ENCODE measurements around the gene HLCS. TPM values are rescaled to one million over a fixed set of nuclear protein-coding genes. Genes with fewer than 3 reads are reported as not detected.
A peak's percentile ranks its signal among the peaks of the same experiment; 100 is the strongest.

HLCS gene
- total RNA-seq, 1 donor from 2014 or later: 15.0 TPM

DNA sequence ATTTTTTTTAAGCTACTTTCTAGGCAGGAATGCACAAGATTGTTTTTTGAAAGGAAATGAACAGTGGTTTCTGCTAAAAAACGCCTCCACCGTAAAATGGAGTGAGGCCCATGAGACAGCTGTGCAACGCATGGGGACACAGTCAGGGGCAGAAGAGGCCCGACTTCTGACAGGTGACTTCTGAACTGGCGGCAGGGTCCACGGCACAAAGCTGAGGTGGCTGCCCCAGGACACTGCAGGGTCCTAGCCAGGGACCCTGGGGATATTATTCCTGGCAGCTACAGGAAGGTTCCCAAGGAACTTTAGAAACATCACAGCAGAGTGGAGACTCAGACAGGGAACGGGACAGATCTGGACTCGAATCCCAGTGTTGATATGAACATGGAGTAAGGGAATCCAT is 192.5 kb downstream of the HLCS start:
- no peak for ATAC-seq
- no peak for DNase-seq (ENCODE audit: low spot score)
- intact Hi-C loops (cut with DNase I): no loop called here

DNA sequence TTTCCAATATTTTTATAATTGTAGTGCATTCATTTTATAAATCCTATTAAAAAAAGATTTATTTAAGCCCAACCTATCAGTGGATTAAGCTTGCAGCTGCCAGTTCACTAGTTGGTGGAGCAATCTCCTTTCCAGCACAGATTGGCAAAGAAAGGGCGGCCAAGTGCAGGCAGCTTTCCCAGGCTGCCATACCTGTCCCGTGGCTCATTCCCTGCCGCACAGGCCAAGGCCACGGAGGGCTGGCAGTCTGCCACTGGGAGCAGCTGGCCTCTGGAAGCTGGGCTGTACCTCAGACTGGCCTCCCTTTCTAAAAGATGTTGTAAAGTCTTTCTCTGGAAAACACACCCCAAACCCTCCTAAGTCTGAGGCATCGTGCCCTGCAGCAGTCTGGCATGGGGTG is 193.4 kb downstream of the HLCS start:
- DNase-seq (ENCODE audit: low spot score) (no peak), ATAC-seq (no peak)
- intact Hi-C loops (cut with DNase I): no loop called here

GRCh38 chr21:36769051-36769839 is 197.2 kb downstream of the HLCS start:
- peak; percentile 24 for ATAC-seq
- intact Hi-C loops (cut with DNase I): no loop called here
- DNase-seq (ENCODE audit: low spot score): no peak

DNA sequence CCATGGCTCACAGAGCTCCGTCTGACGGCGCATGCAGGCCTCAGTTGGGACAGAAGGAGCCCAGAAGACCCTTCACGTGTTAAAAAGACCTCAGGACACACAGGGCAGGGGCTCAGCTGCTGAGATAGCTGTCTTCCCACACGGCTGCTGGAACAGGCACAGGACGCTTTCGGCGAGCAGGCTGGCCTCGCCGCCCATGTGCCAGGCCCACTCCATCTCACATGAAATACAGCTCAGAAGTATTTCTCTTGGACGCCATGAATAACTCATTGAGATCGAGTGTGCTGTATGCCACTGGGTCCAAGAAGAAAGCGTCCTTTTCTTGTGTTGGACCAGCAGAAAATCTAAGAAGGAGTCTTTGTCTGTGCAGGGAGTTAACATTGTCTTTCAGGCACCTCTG is 198.0 kb downstream of the HLCS start:
- peak; percentile 68 for ATAC-seq
- intact Hi-C loops (cut with DNase I): no loop called here
- DNase-seq (ENCODE audit: low spot score): no peak

DNA sequence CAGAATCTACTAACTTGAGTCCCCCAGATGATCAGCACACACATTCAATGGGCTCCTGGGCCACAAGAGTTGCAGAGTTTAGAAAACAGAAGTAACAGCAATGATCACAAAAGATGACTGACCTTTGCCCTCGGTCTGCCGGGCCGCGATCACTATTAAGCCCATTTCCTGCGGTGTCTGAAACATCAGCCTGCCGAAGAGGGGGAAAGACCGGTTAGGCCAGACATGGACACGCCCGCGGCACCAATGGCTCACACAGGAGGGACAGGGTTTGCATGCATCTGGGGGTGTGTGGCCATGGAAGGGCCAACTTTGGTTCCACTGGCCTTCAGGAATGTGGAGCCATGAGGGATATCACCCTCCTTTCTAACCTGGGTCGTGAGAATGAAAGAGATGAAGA is 199.4 kb downstream of the HLCS start:
- ATAC-seq (no peak), DNase-seq (ENCODE audit: low spot score) (no peak)
- intact Hi-C loops (cut with DNase I): no loop called here

GRCh38 chr21:36766511-36766910 is 200.0 kb downstream of the HLCS start:
- intact Hi-C loops (cut with DNase I): no loop called here
- ATAC-seq (peak; percentile 54), DNase-seq (ENCODE audit: low spot score) (no peak)

DNA sequence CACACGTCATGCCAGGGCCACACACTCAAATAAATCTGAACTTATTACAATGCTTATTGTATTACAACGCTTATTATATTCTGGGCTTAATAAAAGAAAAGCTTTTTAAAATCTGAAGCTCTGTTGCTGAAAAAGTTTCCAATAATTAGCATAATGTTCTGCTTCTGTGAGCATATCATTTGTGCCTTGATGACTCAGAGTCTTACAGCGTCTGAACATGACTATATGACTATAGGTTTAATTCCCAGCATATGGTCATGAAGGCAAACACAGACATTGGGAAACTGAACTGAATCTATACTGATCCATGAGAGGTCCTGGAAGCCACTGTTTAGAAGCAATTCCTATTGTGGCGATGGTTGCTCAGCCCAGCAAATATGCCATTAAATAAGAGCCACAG is 201.2 kb downstream of the HLCS start:
- ATAC-seq (no peak), DNase-seq (ENCODE audit: low spot score) (no peak)
- intact Hi-C loops (cut with DNase I): no loop called here

- ATAC-seq (no peak), DNase-seq (ENCODE audit: low spot score) (no peak)
- intact Hi-C loops (cut with DNase I): loop anchor here (5.0 kb wide), 1 partner anchor 906 kb away; no protein-coding TSS in a partner anchor
Measured at GRCh38 chr21:36763305-36763704, 203.2 kb downstream of the HLCS start.

- intact Hi-C loops (cut with DNase I): loop anchor here (5.0 kb wide), 1 partner anchor 905 kb away; no protein-coding TSS in a partner anchor
- DNase-seq (ENCODE audit: low spot score): no peak
- ATAC-seq: no peak
Measured at GRCh38 chr21:36762642-36763041, 203.8 kb downstream of the HLCS start.

DNA sequence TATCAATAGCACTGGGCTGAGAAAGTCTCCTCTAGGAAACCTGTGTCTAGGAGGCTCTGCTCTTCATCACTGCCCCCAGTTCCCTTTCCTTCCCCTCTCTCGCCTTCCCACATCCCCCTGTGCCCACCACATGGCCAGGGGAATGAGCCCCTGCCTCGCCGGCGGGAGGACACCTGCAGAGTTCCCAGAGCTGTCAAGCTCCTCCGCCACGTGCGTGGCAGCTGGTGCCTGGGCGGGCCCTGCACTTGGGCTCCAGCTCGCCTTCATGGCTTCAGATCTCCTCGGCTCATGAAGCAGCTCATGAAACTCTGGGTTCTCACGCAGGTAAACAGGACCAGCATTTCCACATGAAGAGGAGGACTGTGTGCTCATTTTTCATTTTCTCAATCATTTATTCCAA is 204.8 kb downstream of the HLCS start:
- no peak for ATAC-seq

GRCh38 chr21:36759348-36760083 is 207.0 kb downstream of the HLCS start:
- intact Hi-C loops (cut with DNase I): loop anchor here (5.0 kb wide), 1 partner anchor 902 kb away; no protein-coding TSS in a partner anchor
- DNase-seq (ENCODE audit: low spot score): no peak
- ATAC-seq: no peak

More for the DNA sequence above, 204.8 kb downstream of the HLCS start:
- no peak for DNase-seq (ENCODE audit: low spot score)
- intact Hi-C loops (cut with DNase I): loop anchor here (5.0 kb wide), 1 partner anchor 904 kb away; no protein-coding TSS in a partner anchor

DNA sequence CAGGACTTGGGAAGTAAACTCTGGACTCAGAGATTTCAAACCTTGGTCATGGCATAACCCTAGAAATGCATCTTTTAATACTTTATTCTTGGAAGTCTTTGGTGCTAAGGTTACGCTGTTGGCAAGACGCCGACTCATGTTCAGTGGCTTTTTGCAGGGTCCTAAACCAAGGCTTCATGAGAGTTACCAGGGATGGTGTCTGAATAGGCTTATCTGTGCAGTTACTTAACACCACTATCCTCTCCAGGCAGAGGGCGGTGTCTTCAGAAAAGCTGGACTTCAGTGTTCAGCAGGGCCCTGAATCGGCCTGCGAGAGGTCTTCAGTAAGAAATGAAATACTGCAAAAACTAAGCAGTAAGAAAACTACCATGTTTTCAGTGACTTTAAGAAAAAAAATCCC is 209.3 kb downstream of the HLCS start:
- DNase-seq (ENCODE audit: low spot score): no peak
- ATAC-seq: no peak
- intact Hi-C loops (cut with DNase I): no loop called here

DNA sequence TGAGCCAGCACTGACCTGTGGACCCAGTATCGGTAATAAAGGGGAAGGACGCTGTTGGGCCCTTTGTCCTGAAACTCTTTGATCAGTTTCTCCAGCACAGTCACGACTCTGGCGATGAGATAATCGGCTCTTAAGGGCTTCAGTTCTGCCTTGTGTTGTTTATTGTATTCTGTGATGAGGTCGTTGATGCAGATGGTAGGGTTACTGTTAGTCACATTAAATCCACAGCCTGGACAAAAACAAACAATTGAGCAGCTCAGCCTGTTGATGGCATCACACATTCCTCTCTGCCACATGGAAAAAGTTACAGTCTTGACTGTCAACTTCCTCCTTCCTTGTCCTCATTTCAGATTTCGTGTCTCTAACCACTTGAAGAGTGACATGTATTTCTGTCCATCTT is 209.9 kb downstream of the HLCS start:
- no peak for DNase-seq (ENCODE audit: low spot score)
- ATAC-seq: no peak
- intact Hi-C loops (cut with DNase I): no loop called here

DNA sequence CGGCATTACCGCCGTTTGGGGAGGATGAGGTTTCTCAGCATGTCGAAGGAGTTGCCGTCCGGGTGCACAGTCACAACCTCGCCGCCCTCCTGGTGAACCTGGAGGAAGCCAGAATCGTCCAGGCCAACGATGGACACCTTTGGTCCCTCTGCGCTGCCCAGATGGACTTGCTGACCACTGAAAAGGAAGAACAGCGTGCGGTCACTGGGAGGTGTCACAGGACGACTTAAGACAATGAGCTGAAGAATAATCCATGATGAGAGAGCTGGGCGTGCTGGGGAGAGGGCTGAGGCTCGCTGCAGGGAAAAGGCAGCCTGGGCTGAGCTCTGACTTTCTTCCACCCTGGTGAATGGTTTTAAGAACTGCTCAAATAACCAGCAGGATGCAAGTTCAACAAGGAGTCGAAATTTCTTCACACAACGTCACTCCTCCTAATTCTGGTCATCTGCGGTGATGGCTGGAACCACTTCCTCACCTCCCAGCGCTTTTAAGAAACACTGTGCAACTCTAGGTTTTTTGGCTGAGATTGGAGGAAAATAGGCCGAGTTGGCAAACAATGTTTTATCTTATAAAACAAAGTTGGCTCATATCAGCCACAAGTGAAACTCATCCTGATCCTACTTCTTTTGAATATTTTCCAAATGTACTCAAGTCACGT is 212.1 kb downstream of the HLCS start:
- ATAC-seq (no peak), DNase-seq (ENCODE audit: low spot score) (no peak)
- intact Hi-C loops (cut with DNase I): no loop called here

GRCh38 chr21:36753556-36753955 is 212.9 kb downstream of the HLCS start:
- DNase-seq (ENCODE audit: low spot score) (no peak), ATAC-seq (no peak)
- intact Hi-C loops (cut with DNase I): no loop called here

DNA sequence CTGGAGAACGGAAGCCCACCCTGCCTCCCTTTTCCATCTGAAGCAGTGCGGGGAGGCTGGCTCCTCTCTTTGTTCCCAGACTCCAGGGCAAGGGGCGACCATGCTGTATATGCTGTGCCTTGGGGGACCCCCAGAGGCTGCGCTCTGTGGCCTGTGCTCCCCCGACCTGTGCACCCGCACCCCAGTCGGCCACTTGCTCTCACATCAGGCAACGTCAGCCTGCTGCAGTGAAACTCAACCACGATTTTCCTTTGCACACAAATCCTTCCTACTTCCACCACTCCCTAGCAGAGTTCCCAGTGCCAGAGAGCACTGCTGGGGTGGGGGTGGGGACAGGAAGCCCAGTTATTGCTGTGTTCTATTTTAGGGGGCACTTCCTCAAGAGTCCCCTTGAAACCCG is 215.1 kb downstream of the HLCS start:
- DNase-seq (ENCODE audit: low spot score) (no peak), ATAC-seq (no peak)
- intact Hi-C loops (cut with DNase I): no loop called here

GRCh38 chr21:36750576-36750959 is 215.9 kb downstream of the HLCS start:
- ATAC-seq (no peak), DNase-seq (ENCODE audit: low spot score) (no peak)
- intact Hi-C loops (cut with DNase I): no loop called here

DNA sequence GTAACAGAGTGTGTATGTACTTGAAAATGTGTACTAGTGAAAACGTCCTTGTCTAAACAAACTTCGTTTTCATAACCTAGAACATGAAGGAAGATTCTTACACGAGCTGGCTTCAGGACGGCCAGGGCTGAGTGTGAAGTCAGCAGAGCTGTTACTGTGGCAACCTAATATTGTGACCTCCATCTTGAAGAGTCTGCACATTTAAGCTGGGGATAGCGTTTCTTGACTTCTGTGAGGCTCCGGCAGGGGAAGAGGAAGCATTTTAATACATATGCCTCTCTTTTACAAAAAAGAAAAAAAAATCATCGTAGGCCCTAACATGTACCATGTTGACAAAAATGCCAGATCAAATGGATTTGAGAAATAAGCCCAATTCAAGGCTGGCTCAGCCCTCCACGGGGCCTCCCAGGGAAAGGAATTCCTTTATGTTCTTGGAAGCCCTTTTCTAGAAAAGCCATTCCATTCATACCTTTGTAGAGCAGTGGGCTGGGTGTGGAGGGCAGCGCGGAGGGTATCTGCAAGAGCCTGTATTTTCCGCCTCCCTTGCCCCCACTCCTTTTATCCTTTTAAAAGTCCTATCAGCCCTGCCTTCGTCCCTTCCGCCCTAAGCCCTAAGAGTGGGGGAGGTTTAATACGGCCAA is 216.4 kb downstream of the HLCS start:
- intact Hi-C loops (cut with DNase I): loop anchor here (10.0 kb wide), 1 partner anchor 165 kb away; no protein-coding TSS in a partner anchor
- ATAC-seq: no peak
- no peak for DNase-seq (ENCODE audit: low spot score)

GRCh38 chr21:36747815-36748383 is 218.6 kb downstream of the HLCS start:
- intact Hi-C loops (cut with DNase I): loop anchor here (10.0 kb wide), 1 partner anchor 167 kb away; no protein-coding TSS in a partner anchor
- DNase-seq (ENCODE audit: low spot score) (no peak), ATAC-seq (no peak)

All from sciatic nerve (tissue), 2 donors.